Progenitor cell of endocrine pancreas (in vitro differentiated cells): ENCODE data around the gene KRTAP10-10. TPM values are rescaled to one million over a fixed set of nuclear protein-coding genes. Genes with fewer than 3 reads are reported as not detected.

Experiments used
- DNase-seq: peaks from one replicate; pipeline ENCODE4 v3.0.0; 2021; ENCODE audit warnings: low spot score; ENCODE audit not compliant: unreplicated experiment
- H3K27ac Mint-ChIP-seq: 2 replicates; pipeline ENCODE4 v1.8.0; 2021; ENCODE audit warnings: mild to moderate bottlenecking, moderate library complexity, mixed read lengths
- H3K27me3 Mint-ChIP-seq: 2 replicates; pipeline ENCODE4 v1.8.0; 2021; ENCODE audit warnings: mixed read lengths
- H3K36me3 Mint-ChIP-seq: 2 replicates; pipeline ENCODE4 v1.8.0; 2022; ENCODE audit warnings: mixed read lengths; ENCODE audit not compliant: insufficient read depth
- H3K4me1 Mint-ChIP-seq: 2 replicates; pipeline ENCODE4 v1.8.0; 2021; ENCODE audit warnings: low read depth, mixed read lengths
- H3K4me3 Mint-ChIP-seq: 2 replicates; pipeline ENCODE4 v1.8.0; 2021; ENCODE audit warnings: low read depth, mild to moderate bottlenecking, moderate library complexity, mixed read lengths
- H3K9me3 Mint-ChIP-seq: 2 replicates; pipeline ENCODE4 v1.8.0; 2021; ENCODE audit warnings: low read depth, mixed read lengths
- CTCF ChIP-seq: fragments of 200-600 bp; sonication (generic); IDR thresholded peaks from one replicate; pipeline ENCODE4 v1.5.0; 2021; ENCODE audit warnings: antibody characterized with exemption, mild to moderate bottlenecking; ENCODE audit not compliant: unreplicated experiment
- total RNA-seq: library from RNA; stranded (reverse); gene quantifications from 2 replicates; pipeline ENCODE4 v1.2.1, GENCODE V29; 2021

KRTAP10-10 gene
- total RNA-seq, 1 donor from 2014 or later: not detected

DNA sequence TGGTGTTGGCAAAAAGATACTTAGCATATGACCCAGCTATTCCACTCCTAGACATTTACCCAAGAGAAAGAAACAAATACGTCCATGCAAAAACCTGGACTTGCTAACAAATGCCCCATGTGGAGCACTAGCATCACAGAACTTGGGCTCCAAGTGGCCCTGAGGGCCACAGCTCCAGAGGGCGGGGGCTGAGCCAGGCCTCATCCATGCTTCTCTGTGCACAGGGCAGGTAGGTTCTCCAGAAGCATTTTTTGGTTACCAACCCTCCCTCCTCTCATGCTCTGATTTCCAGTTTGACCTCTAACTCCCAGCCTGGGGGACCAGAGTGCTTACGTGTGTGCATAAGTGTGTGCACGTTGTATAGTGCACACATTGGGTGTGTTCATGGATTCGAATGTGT is 27.5 kb downstream of the KRTAP10-10 start:
- no peak overlapping the region for H3K27ac Mint-ChIP-seq
- H3K4me3 Mint-ChIP-seq: no peak overlapping the region
- no peaks in the 10 kb centered on the region for H3K36me3 Mint-ChIP-seq
- no peaks in the 10 kb centered on the region for H3K4me1 Mint-ChIP-seq
- no peak for TF ChIP-seq CTCF
- DNase-seq: no peak
- H3K9me3 Mint-ChIP-seq: peaks cover 9% of the 10 kb centered on the region
- H3K27me3 Mint-ChIP-seq: peaks cover 4% of the 10 kb centered on the region

DNA sequence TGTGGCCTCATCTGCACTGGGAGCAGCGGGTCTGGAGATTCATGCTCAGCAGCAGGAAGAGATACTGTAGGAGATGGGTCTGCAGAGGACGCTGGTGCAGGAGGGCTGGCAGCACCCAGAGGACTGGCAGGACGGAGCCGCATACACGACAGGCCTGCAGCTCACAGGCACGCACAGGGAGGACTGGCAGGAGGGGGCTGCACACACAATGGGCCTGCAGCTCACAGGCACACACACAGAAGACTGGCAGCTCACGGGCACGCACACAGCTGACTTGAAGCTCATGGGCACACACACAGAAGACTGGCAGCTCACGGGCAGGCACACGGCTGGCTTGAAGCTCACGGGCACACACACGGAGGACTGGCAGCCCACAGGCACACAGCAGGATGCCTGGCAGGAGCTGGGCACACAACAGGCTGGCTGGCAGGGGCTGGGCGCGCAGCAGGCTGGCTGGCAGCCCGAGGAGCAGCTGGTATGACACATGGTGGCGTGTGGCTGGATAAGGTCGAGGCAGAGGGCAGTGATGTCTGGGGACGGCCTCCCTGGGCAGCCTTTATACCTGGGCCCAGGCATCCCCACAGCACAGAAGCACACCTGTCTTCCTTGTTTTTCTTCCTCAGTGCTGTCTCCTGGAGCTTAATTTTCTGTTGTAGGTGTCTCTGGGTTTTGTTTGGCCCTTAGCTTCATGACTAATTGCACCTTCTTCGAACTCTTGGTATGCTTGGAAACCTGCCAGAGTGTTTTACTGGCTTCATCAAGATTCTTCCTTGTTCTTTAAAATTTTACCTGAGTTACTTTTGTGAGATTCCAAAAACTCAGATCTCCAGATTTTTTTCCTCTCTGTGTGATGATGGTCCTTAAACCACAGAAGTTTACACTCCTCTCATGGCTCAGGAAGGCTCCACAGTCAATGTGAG is 29.5 kb downstream of the KRTAP10-10 start, which contains the start of gene KRTAP12-2:
KRTAP12-2 (minus strand) TSS at position 527 of the 920 bp plus-strand sequence; CDS start at position 486, 41 bp downstream.
- Mint-ChIP-seq H3K27ac (no peak within 1 kb of the TSS), H3K4me1 (no peaks in the 10 kb centered on the region), H3K36me3 (no peaks in the 10 kb centered on the region), H3K9me3 (peaks cover 18% of the 10 kb centered on the region), H3K27me3 (peaks cover 4% of the 10 kb centered on the region), H3K4me3 (no peak within 1 kb of the TSS)
- no peak for TF ChIP-seq CTCF
- no peak for DNase-seq

DNA sequence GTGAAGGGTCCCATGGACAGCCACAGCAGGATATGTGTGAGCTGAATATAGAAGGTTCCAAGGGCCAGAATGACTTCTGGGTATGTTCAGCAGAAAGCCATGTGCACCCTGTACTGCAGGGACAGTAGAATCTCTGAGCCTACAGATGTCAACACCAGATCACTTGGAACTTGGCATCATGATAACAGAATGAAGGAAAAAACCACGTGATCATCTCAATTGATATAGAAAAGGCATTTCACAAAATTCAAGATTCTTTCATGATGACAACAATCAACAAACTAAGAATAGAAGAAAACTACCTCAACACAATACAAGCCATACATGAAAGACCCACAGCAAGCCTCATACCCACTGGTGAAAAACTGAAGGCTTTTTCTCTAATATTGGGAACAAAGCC is 30.5 kb downstream of the KRTAP10-10 start:
- Mint-ChIP-seq H3K27ac (no peak overlapping the region), H3K27me3 (peaks cover 4% of the 10 kb centered on the region), H3K9me3 (peaks cover 18% of the 10 kb centered on the region), H3K4me1 (no peaks in the 10 kb centered on the region), H3K4me3 (no peak overlapping the region), H3K36me3 (no peaks in the 10 kb centered on the region)
- no peak for TF ChIP-seq CTCF
- no peak for DNase-seq

GRCh38 chr21:44670642-44671432 is 33.7 kb downstream of the KRTAP10-10 start:
- no peak overlapping the region for H3K4me3 Mint-ChIP-seq
- peaks cover 30% of the 10 kb centered on the region for H3K9me3 Mint-ChIP-seq
- TF ChIP-seq CTCF: no peak
- H3K36me3 Mint-ChIP-seq: peaks cover 1% of the 10 kb centered on the region
- no peak overlapping the region for H3K27ac Mint-ChIP-seq
- H3K27me3 Mint-ChIP-seq: peaks cover 8% of the 10 kb centered on the region
- no peak for DNase-seq
- no peaks in the 10 kb centered on the region for H3K4me1 Mint-ChIP-seq

DNA sequence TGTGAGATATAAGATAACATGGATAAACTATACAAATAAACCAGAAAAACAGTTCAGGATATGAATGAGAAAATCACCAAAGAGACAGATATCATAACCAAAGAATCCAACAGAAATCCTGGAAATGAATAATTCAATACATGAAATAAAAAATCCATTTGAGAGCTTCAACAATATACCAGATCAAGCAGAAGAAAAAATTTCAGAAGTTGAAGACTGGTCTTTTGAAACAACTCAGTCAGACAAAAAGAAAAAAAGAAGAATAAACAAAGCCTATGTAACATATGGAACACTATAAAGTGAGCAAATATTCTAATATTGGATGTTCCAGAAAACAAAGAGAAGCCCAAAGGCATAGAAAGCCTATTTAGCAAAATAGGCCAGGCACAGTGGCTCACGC is 34.8 kb downstream of the KRTAP10-10 start:
- Mint-ChIP-seq H3K27me3 (peaks cover 13% of the 10 kb centered on the region), H3K36me3 (peaks cover 1% of the 10 kb centered on the region), H3K27ac (no peak overlapping the region), H3K4me3 (no peak overlapping the region), H3K9me3 (peaks cover 30% of the 10 kb centered on the region), H3K4me1 (no peaks in the 10 kb centered on the region)
- TF ChIP-seq CTCF: no peak
- no peak for DNase-seq
